GM19193 (cell line): ENCODE measurements around the gene FOXK1.

Experiments
- POLR2A ChIP-seq: IDR thresholded peaks from 4 replicates; pipeline ENCODE4 v1.6.1; 2011; ENCODE audit not compliant: insufficient read depth, insufficient read length; ENCODE audit errors: extremely low read depth

The FOXK1 gene

DNA sequence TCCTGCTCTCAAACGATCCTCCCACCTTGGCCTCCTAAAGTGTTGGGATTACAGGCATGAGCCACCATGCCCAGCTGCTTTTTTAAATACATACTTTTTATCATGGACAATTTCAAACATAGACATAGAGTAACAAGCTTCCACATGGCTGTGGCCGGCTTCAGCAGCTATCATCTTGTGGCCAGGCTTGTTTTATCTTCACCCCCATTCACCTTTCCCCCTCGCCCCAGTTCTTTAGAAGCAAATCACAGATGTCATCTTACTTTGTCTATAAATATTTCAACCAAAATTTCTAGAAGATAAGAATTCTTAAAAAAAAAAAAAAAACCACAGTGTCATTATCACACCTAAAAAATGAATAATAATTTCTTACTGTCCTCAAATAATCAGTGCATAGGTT lies 5.9 kb downstream of the FOXK1 start:
- no peak for TF ChIP-seq POLR2A

DNA sequence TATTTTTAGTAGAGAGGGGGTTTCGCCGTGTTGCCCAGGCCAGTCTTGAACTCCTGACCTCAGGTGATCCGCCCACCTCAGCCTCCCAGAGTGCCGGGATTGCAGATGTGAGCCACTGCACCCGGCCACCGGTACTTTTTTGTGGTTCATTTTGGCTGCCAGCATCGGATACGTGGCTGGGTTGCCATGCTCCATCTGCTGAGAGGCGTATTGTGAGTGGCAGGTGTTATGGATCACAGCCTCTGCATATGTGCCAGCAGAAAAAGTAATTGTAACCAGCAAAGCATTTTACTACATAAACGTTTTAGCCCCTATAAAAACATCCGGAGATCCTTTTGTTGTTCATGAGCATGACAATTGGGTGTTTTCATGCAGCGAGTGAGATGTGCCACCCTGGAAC lies 7.1 kb downstream of the FOXK1 start:
- no peak for TF ChIP-seq POLR2A

DNA sequence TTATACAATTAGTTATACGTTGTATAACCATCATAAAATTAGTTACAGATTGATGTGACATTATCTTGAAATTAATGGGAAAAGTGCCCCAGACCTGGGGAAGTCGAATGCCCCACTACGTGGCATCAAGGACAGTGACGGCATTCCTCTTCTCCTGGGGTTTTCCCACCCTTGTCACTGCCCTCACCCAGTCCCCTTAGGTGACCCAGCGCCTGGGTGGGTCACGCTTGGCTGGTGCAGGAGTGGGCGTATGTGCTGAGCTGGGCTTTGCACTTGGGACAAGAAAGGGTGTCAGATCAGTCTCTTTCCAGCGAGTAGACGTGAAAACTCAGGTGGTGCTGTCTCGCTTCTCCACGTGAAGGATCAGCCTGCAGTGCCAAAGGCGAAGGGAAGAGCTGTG lies 7.6 kb downstream of the FOXK1 start:
- no peak for TF ChIP-seq POLR2A

DNA sequence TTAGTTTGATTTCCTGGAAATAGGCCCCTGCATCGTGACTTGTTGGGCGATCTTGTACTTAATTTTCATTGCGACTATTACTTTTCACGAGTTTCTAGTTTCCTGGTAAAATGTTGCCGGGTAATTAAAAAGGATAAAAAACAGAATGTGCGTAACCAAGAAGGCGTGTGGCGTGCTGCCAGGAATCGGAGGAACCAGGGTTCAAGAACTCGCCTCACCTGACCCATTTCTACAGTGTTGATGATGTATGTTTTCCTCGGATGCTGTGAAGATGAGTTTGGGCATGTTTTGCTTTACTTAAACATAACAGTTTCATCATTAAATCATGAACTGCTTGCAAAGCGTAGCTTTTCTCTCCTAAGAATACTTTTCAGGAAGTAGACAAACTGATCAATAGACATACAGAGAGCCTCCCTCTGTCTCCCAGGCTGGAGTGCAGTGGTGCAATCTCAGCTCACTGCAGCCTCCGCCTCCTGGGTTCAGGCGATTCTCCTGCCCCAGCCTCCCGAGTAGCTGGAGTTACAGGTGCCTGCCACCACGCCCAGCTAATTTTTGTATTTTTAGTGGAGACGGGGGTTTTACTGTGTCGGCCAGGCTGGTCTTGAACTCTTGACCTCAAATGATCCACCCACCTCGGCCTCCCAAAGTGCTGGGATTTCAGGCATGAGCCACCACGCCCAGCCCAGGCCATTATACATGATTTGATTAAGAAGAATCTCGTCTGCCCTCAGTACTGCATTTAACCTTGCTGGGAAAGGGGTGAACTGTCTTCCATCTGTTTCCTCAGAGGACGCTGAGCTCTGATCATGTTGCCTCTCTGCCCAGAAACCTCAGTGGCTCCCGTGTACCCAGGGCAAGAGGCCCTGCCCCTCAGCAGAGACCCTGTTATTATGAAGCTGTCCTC lies 9.1 kb downstream of the FOXK1 start:
- TF ChIP-seq POLR2A: no peak

DNA sequence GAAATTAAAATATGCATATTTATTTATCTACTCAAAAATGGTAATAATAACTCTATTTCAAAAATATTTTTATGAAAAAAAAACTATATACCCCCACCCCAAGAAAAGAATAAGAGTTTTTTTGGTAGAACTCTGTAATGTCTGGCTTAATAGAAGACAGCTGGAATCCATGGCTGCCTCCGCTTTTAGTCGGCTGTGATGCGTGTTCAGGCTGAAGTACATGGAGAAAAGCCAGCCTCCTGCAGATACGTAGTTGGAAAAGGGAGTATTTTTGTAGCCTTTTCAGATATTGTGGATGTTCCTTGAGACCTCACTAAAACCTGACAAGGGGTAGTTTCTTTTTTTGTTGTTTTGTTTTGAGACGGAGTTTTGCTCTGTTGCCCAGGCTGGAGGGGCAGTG lies 10.0 kb downstream of the FOXK1 start:
- no peak for TF ChIP-seq POLR2A

DNA sequence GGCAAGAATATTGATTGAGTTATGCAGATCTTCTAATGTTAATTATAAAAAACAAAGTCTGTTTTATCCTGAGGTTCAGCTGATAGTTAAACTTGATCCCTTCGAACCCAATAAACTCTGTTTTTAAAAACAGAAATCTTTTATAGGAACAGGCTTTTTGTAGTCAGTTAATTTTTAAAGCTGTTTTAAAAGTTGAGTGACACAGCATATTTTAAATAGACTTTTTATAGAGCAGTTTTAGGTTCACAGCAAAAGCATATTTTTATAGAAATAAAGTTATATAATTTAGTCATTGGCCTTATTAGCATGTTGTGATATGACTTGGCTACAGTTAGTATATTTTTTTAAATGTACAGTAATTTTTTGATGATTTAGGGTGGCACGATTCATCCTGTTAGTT lies 11.1 kb downstream of the FOXK1 start:
- TF ChIP-seq POLR2A: no peak

DNA sequence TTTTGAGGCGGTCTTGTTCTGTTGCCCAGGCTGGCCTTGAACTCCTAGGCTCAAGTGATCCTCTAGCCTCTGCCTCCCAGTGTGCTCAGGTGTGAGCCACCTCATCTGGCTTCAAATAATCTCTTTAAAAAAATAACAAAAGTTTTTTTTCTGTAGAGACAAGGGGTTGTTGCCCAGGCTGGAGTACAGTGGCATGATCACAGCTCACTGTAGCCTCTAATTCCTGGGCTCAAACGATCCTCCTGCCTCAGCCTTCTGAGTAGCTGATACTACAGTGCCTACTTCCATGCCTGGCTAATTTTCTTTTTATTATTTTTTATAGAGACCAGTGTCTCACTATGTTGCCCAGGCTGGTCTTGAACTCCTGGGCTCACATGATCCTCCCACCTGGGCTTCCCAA lies 11.7 kb downstream of the FOXK1 start:
- no peak for TF ChIP-seq POLR2A

DNA sequence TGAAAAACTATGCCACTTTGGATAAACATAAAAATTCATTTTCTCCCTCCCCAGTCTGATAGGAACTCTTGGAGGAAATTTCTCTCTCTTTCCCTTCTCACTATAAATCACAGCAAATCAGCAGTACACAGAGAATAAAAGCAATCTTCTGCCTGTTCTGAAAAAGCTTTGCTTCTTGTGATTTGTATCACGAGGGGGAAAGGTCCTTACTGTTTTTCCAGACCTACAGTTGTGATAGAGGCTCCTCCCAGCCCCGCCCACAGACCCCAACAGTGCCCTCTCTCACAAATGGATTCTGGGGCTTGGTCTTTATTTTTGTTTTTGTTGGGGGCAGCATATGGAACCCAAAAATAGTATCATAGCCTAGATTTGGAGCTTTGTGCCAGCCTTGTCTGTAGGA lies 12.2 kb downstream of the FOXK1 start:
- TF ChIP-seq POLR2A: no peak

DNA sequence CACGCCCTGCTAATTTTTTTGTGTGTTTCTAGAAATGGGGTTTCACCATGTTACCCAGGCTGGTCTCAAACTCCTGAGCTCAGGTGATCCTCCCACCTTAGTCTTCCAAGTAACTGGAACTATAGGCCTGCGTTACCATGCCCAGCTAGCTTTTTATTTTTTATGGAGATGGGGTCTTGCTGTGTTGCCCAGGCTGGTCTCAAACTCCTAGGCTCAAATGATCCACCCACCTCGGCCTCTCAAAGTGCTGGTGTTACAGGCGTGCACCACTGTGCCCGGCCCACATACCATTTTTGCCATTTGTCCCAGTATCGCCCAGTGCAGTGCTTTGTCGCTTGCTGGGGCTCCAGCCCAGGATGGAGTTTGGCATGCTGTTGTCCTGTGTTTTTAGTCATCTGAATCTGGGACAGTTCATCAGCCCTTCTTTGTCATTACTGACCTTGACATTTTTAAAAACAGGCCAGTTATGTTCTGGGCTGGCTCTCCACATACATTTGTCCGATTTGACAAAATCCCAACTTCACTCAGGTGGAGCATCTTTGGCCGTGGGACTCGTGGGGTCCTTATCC lies 16.7 kb downstream of the FOXK1 start:
- TF ChIP-seq POLR2A: no peak

DNA sequence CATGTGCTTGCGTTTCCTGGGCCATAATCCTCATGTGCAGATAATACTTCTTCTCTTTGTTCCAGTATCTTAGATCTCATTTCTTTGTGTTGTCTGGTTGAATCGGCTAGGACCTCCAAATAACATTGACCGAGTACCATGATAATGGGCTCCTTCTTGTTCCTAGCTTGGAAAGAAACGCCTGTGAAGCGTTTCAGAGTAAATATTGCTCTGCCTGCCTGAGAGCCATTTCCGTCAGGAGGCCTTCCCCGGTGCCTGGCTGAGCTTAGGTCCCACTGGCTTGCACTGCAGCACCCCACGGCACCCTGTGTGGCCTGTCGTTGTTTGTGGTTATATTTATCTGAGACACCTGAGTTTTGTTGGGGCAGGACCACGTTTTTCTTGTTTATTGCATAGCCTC lies 17.7 kb downstream of the FOXK1 start:
- TF ChIP-seq POLR2A: no peak

DNA sequence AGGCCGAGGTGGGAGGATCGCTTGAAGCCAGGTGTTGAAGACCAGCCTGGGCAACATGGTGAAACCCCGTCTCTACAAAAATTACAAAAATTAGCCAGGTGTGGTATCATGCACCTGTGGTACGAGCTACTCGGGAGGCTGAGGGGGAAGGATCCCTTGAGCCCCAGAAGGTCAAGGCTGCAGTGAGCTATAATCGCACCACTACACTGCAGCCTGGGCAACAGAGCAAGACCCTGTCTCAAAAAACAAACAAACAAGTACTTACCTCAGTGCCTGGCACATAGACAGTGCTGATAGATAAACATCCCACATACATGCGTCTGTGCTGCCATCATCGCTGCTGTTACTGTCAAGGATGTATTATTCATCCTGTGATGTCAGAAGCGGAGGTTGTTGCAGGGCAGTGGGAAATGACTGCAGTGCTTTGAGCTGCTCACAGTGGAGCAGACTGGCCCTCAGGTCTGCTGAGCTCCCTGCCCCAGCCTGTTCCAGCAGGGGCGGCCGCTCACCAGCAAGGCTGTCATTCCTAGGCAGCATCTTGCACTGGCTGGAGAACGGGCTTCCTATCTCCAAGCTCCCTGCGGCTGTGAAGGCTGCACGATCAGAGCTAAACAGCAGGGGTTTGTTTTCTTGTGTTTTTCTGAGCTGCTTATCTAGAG lies 18.6 kb downstream of the FOXK1 start:
- no peak for TF ChIP-seq POLR2A

DNA sequence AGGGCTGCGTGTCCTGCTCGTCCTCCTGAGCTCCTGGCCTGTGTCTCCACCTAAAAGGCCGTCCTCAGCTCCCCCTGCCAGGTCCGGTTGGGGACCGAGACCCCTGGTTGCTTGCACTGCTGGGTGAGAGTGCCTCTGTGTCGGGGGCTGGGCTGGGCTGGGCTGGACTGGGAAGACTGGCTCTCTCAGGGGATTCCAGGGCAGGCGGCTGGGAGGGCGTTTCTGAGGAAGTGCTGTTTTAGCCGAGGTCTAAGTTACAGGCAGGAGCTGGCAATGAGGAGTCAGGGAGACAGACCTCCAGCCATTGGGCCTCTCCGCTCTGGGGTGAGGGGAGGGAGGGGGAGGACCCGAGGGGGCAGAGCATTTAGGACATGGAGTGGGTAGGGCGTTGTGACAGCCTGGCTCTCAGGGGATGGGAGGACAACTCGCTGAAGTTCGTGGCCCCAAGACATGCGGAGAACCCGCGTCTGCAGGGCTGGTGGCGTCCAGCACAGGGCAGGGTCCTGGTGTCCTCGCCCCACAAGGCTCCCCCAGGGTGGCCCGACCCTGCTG lies 20.9 kb downstream of the FOXK1 start:
- no peak for TF ChIP-seq POLR2A

DNA sequence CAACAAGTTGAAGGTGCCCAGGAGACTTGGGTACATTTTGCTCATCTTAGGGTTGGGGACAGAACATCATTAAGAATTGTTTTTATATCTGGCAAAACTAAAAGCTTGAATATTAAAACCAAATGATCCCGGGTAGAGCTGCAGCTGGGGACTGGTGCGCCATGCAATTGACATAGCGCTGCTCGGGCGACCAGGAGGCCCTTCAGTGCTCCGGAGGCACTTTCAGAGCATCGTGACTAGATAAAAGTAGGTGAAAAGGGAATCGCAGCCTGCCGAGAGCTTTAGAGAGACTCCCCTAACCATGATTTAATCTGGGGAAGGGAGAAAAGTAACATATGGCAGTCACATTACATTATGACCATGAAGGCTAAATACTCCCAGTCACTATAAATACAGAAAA lies 21.4 kb downstream of the FOXK1 start:
- no peak for TF ChIP-seq POLR2A

DNA sequence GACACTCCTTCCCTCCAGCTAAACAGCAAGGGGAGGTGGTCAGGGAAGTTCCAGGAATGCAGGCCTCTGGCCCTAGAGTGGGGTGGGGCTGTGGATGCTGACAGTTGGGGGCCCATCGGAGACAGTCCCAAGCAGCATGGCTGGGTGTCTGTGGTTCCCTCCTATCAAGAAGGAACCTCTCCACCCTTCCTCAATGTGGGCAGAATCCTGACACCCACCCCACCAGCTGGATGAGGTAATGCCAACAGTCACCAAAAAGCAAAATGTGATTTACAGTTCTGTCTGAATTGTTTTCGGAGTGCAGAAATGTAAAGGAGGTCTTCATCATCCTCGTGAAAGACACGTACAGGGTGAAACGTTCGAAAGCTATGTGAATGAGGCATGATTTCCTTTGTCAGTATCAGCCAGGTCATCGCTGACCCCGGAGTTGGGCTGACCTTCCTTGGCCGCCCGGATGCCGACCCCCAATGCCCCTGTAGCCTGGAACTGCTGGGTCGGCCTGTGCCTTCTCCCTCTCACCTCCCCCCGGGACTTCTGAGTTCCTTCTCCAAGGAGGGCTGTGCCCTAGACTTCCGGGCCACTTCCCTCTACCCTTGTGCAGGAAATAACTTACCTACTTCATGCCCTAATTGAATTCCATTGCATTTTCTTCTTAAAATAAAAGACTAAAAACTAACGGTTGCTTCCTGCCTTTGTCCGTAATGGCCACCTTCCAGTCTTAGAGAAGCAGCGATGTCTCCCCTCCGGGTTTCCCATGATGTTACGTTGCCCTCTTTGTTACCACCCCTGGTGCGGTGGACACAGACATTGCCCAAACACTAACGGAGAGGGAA lies 24.5 kb downstream of the FOXK1 start:
- no peak for TF ChIP-seq POLR2A
